GOT3 (cell line): ENCODE measurements around the gene ATG13.
"Not testable (repeated sequence)": the region's sequence is repeated elsewhere in the genome, so short reads cannot be mapped to it uniquely, and the experiment has no call there.

ENCODE experiments used
- DNase-seq: peaks from one replicate; lab custom pipeline; 2025; ENCODE audit warnings: mixed read lengths; lab: John Stamatoyannopoulos, UW

ATG13 gene

GRCh38 chr11:46617134-46617971 lies at the start of gene ATG13, which contains the start of gene HARBI1:
ATG13 (plus strand) TSS chr11:46617553; CDS start chr11:46644292, 26,739 bp downstream.
HARBI1 (minus strand) TSS chr11:46617227; CDS start chr11:46616237, 990 bp downstream.
- DNase-seq, result peak; percentile 64

- DNase-seq, result no peak
These were observed 46.5 kb upstream of the ATG13 start for GRCh38 chr11:46570790-46571398.

- no peak for DNase-seq
These were observed 42.7 kb upstream of the ATG13 start for GRCh38 chr11:46574656-46575055.

GRCh38 chr11:46577058-46577457 lies 40.3 kb upstream of the ATG13 start:
- no peak for DNase-seq

- DNase-seq, result no peak
These were observed 34.8 kb upstream of the ATG13 start for GRCh38 chr11:46582588-46582987.

- not testable (repeated sequence) for DNase-seq
These were observed 33.8 kb upstream of the ATG13 start for GRCh38 chr11:46583513-46583912.

- DNase-seq, result no peak
These were observed 29.2 kb upstream of the ATG13 start for GRCh38 chr11:46588131-46588530.

- no peak for DNase-seq
These were observed 28.4 kb upstream of the ATG13 start for GRCh38 chr11:46588915-46589314.

GRCh38 chr11:46590740-46591605 lies 26.4 kb upstream of the ATG13 start:
- DNase-seq, result no peak

GRCh38 chr11:46593550-46594373 lies 23.6 kb upstream of the ATG13 start, which contains the start of gene AMBRA1:
AMBRA1 (minus strand) TSS chr11:46594023; CDS start chr11:46548380, 45,643 bp downstream.
- DNase-seq, result peak; percentile 37

- DNase-seq, result no peak
These were observed 23.0 kb upstream of the ATG13 start for GRCh38 chr11:46594374-46594700.

- DNase-seq, result no peak
These were observed 22.6 kb upstream of the ATG13 start for GRCh38 chr11:46594785-46595184.

- no peak for DNase-seq
These were observed 20.2 kb upstream of the ATG13 start for GRCh38 chr11:46597155-46597554.

- DNase-seq, result no peak
These were observed 19.6 kb upstream of the ATG13 start for GRCh38 chr11:46597609-46598219.

- no peak for DNase-seq
These were observed 17.8 kb upstream of the ATG13 start for GRCh38 chr11:46599340-46600193.

- no peak for DNase-seq
These were observed 17.0 kb upstream of the ATG13 start for GRCh38 chr11:46600194-46600960.

- DNase-seq, result no peak
These were observed 16.2 kb upstream of the ATG13 start for GRCh38 chr11:46601129-46601528.

GRCh38 chr11:46603704-46604308 lies 13.5 kb upstream of the ATG13 start:
- DNase-seq, result no peak

GRCh38 chr11:46604796-46605195 lies 12.6 kb upstream of the ATG13 start:
- no peak for DNase-seq
